ENCODE data around the gene GPD1.

DNA sequence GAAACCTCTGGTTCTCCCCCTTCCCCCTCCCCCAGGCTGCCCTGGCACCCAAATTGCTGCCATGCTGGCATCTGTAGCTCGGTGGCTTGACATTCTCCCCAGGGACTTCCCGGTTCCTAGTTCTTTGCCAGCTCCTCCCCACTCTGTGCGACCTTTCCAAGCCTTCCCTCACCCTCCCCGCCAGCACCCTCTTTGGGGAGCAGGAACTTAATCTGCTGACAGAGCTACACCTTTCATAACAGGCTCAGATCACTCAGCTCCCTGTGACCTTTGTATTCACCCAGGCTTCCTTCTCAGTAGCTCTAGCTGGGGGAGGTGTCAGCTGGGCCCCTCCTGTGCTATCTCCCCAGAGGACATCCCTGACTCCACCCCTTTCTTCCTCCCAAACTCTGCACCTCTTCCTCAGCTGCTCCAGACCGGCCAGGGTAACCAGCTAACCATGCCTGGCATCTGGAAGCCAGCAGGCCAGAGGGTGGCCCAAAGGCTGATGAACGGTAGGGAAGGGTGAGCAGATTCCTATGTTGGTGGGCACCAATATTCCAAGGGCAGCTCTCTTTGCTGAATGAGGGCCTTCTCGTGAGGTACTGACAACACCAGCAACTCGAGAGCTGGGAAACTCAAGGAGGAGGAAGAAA lies 6.4 kb downstream of the GPD1 start:
- TF ChIP-seq, protein P1, sequence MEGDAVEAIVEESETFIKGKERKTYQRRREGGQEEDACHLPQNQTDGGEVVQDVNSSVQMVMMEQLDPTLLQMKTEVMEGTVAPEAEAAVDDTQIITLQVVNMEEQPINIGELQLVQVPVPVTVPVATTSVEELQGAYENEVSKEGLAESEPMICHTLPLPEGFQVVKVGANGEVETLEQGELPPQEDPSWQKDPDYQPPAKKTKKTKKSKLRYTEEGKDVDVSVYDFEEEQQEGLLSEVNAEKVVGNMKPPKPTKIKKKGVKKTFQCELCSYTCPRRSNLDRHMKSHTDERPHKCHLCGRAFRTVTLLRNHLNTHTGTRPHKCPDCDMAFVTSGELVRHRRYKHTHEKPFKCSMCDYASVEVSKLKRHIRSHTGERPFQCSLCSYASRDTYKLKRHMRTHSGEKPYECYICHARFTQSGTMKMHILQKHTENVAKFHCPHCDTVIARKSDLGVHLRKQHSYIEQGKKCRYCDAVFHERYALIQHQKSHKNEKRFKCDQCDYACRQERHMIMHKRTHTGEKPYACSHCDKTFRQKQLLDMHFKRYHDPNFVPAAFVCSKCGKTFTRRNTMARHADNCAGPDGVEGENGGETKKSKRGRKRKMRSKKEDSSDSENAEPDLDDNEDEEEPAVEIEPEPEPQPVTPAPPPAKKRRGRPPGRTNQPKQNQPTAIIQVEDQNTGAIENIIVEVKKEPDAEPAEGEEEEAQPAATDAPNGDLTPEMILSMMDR (IDR thresholded peaks at IDR 0.05; ENCODE audit: low read depth, low read length) = no peak
- TF ChIP-seq POLR2A (IDR thresholded peaks at IDR 0.05; ENCODE audit: extremely low read depth, insufficient read length) = no peak

Measured in NB4 (cell line).